Amygdala (tissue), 56 donors: ENCODE data around the gene ERC1.
A peak's percentile ranks its signal among the peaks of the same experiment; 100 is the strongest.
"Not testable (repeated sequence)": the region's sequence is repeated elsewhere in the genome, so short reads cannot be mapped to it uniquely, and the experiment has no call there.

ENCODE experiments used
- DNase-seq, 56 donors: peaks; one replicate each; lab custom pipeline; 2025; lab: John Stamatoyannopoulos, UW

The ERC1 gene

DNA sequence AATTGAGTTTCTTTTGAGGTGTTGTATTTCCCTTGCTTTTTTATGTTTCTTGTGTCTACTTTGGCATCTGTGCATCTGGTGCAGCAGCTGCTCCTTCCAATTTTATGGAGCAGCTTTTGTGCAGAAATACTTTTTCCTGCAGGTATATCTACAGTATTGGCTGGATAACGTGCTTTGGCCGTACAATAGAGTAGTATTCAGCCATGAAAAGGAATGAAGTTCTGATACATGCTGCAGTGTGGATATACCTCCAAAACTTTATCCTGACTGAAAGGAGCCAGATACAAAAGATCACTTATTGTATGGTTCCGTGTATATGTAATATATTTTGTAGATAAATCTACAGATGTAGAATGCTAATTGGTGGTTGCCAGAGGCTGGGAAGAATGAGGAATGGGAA lies 74.6 kb downstream of the ERC1 start:
- DNase-seq: no peak

- DNase-seq: no peak
Observed at GRCh38 chr12:1069846-1070245, 78.8 kb downstream of the ERC1 start.

GRCh38 chr12:1071182-1071581 lies 80.2 kb downstream of the ERC1 start:
- no peak for DNase-seq

DNA sequence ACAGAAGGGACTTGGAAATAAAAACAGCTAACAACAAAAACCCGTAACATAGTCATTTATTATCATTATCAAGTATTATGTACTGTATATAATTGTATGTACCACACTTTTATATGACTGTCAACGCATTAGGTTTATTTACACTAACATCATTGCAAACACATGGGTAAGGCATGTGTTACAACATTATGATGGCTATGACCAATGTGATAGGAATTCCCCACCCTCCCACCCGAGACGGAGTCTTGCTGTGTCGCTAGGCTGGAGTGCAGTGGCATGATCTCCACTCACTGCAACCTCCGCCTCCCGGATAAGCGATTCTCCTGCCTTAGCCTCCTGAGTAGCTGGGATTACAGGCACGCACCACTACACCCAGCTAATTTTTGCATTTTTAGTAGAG lies 82.6 kb downstream of the ERC1 start:
- DNase-seq: no peak

- no peak for DNase-seq
Observed at GRCh38 chr12:1077036-1077803, 86.2 kb downstream of the ERC1 start.

DNA sequence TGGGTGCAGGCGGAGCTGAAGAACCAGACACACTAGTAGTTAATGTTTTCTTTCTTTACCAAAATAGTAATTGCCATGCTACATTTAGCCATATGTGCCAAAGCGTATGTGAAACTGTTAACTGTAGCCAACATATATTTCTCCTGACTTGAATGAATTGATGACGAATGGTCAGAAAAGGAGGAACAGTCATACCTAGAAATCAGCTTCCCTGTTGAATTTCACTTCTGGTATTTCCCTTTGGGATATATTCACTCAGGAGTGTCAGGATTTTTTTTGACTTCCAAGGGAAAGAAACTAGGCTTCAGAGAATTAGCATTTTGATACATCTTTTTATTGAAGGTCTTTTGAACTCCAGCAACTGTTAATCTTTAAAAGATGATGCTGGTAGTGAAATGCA lies 87.0 kb downstream of the ERC1 start:
- DNase-seq: no peak

DNA sequence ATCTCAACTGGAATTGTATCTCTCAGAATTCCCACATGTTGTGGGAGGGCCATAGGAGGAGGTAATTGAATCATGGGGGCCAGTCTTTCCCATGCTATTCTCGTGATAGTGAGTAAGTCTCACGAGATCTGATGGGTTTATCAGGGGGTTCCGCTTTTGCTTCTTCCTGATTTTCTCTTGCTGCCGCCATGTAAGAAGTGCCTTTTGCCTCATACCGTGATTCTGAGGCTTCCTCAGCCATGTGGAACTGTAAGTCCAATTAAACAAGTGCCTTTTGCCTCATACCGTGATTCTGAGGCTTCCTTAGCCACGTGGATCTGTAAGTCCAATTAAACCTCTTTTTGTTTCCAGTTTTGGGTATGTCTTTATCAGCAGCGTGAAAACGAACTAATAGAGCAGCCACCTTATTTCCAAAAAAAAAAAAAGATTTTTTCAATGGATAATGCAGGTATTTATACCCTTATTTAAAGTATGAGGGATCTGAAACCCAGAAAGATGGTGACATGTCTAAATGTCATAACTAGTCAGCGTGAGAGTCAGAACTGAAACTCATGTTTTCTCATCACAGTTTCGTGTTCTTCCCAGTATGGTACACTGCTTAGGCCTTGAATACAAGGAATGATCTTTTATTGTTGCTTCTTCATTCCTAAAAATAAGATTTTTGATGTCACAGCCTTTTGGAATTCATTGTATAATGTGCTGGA lies 89.6 kb downstream of the ERC1 start:
- no peak for DNase-seq

DNA sequence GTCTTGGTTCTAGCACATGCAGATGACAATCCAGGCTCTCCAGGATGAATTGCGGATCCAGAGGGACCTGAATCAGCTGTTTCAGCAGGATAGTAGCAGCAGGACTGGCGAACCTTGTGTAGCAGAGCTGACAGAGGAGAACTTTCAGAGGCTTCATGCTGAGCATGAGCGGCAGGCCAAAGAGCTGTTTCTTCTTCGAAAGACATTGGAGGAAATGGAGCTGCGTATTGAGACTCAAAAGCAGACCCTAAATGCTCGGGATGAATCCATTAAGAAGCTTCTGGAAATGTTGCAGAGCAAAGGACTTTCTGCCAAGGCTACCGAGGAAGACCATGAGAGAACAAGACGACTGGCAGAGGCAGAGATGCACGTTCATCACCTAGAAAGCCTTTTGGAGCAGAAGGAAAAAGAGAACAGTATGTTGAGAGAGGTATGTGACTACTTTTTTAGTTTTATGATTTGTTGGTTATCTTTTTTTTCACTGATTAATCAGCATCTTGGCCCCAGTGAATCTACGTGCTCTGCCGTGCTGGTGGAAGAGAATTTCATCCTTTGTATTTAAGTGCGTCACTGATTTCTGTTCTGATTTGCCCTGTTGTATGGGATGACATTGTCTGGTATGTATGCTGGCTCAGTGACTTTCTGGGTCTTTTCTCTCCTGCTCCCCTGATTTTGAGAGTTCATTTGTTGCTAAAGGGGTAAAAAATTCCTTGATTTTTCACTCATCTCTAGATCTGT lies 92.3 kb downstream of the ERC1 start:
- DNase-seq: peak in 25 of 56 donors; percentile 2 to 50 (median 17)

- peak in 3 of 56 donors; percentile 6 to 10 (median 7) for DNase-seq
Observed at GRCh38 chr12:1083889-1084262, 92.9 kb downstream of the ERC1 start.

DNA sequence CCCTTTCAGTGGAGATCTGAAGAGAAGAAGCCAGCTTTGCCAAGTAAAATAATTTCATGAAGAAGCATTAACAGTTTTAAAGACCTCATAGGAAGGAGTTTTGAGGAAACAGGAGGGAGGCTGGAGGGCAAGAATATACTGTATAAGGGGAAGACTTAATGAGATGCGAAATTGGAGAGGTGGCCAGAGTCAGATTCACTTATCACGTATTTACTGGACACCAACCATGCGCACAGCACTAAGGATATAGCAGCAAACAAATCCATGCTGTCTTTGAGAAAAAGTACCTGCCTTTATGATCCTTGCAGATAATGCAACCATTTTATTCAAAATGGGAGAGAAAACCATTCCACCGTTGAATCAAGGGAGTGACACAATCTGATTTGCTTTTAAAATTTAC lies 100.3 kb downstream of the ERC1 start:
- no peak for DNase-seq

DNA sequence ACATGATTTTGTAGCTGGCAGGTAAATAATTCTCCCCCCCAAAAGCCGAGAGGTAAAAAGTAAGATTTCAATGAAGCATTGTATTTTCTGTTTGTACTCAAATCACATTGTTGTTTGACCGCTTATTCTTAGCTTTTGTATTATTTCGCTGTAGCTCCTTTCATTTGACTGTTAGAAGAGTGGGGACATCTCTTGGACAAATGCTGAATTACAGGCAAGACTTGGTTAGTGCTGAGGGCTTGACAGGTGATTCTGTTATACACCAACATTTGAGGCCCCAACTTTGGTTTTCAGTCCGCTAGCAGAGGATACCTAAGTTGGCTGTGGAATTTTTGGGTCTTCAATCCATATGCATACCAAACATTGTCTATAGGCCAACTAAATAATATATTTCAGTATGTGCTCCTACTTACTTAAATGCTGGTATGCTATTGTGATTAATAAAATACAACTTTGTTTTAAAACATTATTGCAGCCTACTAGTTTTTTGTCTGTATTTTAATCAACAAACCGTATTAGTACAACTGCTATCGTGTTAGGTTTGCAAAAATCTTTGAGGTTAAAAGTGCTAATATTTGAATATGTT lies 102.2 kb downstream of the ERC1 start:
- DNase-seq: peak in 2 of 56 donors; percentile 23 to 26

DNA sequence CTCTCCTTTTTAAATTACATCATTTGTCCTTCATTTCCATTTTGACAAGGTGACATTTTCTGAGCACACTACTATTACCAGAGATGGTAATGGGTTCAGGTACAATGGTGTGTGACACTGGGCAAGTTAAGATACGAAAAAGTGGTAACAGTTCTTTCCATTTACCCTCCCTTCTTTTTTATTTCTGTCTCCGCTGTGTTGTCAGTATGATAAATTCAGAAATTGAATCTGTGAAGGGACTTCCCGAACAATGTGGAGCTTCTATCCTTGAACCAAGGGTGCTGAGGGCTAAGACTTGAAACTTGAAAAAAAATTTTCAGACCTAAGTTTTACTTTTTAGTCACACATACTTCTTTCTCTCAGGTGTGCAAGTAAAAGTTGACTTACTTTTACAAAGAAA lies 103.7 kb downstream of the ERC1 start:
- no peak for DNase-seq

- no peak for DNase-seq
Observed at GRCh38 chr12:1099158-1099557, 108.1 kb downstream of the ERC1 start.

DNA sequence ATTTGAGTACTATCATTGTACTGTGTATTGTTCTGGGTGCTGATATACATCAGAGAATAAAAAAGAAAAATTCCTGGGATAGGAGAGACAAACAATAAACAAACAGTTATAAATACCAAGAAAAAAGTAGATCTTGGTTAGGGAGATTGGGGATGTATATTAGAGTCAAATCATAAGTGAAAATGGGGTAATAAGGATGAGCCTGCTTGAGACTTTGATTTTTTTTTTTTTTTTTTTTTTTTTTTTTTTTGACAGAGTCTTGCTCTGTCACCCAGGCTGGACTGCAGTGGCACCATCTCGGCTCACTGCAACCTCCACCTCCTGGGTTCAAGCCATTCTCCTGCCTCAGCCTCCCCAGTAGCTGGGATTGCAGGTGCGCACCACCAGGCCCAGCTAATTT lies 108.6 kb downstream of the ERC1 start:
- DNase-seq: not testable (repeated sequence)

GRCh38 chr12:1102115-1102514 lies 111.1 kb downstream of the ERC1 start:
- DNase-seq: no peak

DNA sequence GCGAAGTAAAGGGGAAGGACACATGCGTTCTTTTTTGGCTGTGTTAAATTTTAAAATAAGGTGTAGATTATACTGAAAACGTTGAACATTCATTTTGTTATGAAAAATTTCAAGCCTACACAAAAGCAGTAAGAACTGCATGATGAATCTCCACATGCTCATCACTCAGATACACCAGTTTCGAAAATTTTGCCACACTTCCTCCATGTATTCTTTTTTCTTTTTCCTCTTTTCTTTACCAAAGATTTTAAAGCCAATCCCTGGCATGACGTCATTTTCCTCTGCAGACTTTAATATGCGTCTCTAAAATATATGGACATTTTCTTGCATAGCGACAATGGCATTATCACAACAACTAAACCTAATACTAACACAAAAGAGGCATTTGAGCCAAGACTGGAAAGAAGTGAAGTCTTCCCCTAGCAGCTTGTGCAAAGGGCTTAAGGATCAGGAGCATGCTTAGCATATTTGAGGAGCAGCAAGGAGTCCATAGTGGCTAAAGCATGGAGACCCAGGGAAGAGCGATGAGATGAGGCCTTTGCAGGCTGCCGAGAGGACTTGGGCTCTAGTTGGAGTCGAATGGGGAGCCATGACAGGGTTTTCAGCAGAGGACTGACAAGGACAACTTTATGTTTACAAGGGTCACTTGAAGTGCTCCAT lies 111.9 kb downstream of the ERC1 start:
- DNase-seq: no peak

DNA sequence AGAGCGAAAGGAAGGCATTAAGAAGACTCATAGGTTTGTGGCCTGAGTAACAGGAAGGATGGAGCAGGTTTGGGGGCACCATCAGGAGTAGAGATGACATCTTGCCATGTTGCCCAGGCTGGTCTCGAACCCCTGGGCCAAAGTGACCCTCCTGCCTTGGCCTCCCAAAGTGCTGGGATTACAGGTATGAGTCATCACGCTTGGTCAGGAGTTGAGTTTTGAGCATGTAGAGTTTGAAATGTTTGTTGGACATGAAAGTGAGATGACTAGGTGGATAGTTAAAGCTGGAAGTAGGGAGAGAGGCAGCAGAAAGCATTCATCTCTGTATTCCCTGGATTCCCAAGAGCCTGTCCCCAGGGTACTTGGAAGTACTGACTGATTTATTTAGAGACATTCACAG lies 112.6 kb downstream of the ERC1 start:
- no peak for DNase-seq

DNA sequence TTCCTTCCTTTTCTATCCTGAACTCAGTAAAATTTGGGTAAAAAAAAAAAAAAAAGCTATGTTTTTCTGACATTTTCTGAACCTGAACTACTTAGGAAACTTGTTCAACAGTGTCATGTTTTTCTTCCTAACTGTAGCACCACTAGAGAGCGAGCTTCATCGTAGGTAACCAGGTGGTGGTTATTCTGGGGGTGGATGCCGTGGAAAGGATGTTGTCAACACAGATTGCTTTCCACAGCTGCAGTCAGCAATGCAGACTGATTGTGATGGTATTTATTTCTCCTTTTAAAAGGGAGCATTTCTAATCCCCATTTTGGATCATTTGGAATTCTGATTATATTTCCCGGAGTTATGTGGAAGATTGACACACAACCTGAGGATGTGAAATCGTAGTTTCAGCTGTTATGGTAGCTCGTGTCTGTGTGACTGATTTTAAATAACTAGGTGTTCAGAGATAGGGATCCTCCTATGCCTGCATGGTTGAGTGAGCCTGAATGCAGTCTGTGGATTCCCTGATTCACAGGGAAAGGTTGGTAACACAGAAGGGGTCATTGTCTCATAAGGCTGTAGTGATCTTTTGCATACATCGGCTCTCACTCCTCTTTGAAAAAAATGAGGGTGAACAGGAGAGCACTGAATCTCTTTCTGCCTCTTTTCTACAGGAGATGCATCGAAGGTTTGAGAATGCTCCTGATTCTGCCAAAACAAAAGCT lies 113.2 kb downstream of the ERC1 start:
- no peak for DNase-seq

DNA sequence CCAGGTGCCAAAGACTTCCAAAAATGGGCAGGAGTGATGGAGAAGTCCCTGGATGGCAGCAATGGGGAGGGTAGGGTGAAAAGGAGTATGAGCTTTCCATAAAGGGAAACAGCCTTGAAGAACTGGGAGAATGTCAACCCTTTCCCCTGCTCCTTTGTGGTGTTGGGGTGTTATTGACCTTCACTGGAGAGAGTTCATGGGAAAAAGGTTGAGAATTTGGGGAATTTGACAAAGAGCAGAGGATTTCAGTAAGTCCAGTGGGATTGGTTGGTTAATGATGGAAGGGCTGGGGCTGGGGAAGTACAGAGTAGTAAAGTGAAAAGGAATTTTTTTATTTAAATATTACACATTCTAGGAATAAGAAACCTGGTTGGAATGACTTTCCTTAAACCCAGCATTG lies 116.6 kb downstream of the ERC1 start:
- no peak for DNase-seq

- DNase-seq: no peak
Observed at GRCh38 chr12:1108276-1108675, 117.3 kb downstream of the ERC1 start.
